Thoracic aorta endothelial cell (primary cell): ENCODE measurements around the gene NKTR. TPM values are rescaled to one million over a fixed set of nuclear protein-coding genes. Genes with fewer than 3 reads are reported as not detected.

ENCODE experiments used
- total RNA-seq: library from RNA; depleted of rRNA; stranded (reverse); fragments of >200 nt; gene quantifications from 2 replicates; pipeline ENCODE4 v1.2.3, GENCODE V29; 2012

The NKTR gene
- 154 and 162 TPM in 2 replicates for total RNA-seq

DNA sequence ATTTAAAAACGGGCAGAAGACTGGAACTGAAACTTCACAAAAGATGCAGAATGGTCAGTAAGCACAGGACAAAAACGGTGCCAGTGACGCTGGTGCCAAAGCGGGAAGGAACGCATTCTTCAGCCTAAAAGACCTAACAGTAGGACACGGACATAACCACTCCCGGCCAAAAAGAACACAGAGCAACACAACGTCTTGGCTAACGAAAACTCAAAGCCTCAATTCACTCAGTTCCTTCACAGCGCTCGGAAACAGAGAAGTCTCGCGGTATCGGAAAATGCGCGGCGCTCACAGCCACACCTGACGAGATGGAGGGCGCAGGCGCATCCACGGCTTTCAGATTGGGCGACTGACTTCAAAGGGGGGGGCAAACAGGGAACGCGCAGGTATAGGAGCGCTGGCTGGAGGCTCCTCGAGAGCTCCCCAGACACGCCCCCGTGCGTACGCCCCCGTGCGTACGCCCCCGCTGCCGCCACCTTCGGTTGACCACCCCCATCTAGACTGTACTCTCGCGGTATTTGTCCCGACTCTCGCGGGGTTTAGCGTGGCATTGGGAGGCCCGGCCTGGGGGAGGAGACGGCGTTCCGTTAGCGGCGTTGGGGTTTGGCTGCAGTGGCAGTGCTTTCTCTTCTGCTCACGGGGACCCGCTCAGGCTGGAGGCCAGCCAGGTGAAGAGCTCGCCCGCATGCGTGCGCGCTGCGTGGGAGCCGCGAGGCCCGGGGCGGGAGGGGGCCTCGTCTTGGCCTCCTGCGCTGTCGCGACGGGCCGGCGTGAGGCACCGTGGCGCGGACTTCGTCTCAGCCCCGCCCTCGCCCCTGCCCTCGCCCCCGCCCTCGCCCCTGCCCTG, at the start of gene NKTR:
NKTR (plus strand) TSS at position 576 of the 847 bp plus-strand sequence. CDS start 321 bp downstream, outside the sequence.

DNA sequence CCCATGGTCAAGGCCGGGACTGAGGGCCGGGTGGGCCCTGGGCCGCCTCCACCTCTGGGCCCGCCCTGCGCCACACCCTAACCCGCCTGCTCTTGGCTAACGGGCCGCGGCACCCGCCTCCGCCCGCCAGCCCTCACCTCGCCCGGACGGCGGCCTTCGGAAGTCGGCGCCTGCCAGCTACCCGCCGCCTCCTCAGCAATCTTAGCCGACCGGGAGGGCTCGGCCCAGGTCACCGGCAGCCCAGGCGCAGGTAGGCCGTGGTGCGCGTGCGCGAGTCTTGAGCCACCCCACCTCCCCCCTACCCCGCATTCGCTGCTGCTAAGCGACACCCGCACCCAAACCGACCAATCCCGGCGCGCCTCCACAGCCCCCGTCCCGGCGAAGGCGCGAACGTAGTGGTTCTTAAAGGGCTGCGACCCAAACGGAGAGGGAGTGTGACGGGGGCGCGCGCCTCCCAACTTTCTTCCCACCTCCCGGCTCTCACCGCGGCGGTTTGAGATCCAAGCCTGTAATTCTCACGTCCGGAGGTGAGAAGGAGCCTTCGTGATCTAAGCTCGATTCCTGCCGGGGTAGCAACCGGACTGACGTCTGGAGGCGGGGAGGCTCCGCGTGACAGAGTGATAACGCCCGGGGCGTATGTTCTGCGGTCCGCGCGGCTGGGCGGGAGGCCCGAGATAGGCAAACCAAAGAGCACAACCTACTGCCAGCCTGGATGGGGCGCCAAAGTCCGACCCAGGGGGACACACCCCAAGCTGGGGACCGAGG, 18.6 kb upstream of the NKTR start, which contains the start of gene SEC22C:
SEC22C (minus strand) TSS at position 259 of the 765 bp plus-strand sequence. CDS start 12,921 bp downstream, outside the sequence.

DNA sequence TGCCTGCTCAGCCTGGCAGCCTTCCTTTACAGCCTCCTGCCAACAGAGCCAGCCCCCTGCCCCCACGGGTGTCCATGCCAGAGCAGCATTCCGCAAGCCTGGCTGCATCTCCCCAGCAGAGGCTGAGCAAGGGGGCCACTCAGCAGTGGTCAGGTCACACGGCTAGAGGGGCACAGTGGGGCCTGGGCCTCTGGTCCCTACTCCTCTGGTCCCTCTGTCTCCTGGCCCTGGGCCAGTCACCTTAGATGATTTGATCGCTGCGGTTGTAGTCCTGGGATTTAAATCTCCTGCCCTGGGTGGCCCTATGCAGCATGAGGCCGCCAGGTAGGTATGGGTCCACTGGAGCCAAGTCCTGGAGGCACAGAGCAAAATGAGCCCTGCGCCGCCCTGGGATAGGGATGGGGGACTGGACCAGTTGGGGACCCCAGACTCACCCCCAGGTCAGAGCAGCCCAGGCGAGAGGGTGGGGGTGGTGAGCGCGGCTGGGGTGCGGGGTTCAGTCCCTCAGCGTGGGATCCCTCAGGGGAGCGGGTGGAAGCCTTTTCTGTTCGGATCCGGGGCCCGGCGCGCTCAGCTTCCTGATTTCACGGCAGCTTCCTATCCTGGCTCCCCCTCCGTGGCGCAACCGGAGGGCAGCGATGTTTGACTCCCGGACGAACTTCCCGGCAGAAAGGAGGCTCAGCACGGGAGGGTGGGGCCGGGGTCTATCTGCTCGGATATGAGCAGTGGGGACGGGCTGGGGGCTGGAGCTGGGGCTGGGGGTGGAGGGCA, 53.3 kb downstream of the NKTR start, which contains the start of gene ZBTB47:
ZBTB47 (plus strand) TSS at position 138 of the 771 bp plus-strand sequence. CDS start 4,659 bp downstream, outside the sequence.

DNA sequence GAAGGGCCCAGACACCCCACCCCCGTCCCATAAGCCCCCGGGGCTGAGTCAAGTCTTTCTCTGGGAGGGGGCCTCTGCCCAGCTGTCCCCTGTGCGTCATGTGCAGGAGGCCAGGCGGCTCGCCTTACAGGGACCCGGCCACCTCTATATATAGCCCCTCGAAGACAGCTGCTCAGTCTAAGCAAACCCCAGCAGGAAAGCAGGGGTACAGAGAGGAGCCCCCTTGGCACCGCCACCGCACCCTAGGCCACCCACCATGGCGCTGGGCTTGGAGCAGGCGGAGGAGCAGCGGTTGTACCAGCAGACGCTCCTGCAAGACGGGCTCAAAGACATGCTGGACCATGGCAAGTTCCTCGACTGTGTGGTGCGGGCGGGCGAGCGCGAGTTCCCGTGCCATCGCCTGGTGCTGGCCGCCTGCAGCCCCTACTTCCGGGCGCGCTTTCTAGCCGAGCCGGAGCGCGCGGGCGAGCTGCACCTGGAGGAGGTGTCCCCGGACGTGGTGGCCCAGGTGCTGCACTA, 84.9 kb downstream of the NKTR start, which contains the start of gene KLHL40:
KLHL40 (plus strand) TSS at position 175 of the 519 bp plus-strand sequence; CDS start at position 257, 82 bp downstream.

Other genes starting within 250 kb of the NKTR start
- gene LYZL4, start 190.1 kb upstream of the NKTR start, total RNA-seq, result not detected in 2 replicates
- 0.14 and 3.2 TPM in 2 replicates for gene VIPR1, start 98.0 kb upstream of the NKTR start, total RNA-seq
- gene SEC22C, start 18.7 kb upstream of the NKTR start, total RNA-seq, result 83.0 and 100 TPM in 2 replicates
- gene SS18L2, start 9.8 kb upstream of the NKTR start, total RNA-seq, result 31.9 and 36.4 TPM in 2 replicates
- 10.0 and 11.6 TPM in 2 replicates for gene ZBTB47, start 53.0 kb downstream of the NKTR start, total RNA-seq
- gene KLHL40, start 84.9 kb downstream of the NKTR start, total RNA-seq, result under 0.01 TPM in 1 of 2 replicates, not detected in the other
- gene HHATL, start 102.1 kb downstream of the NKTR start, total RNA-seq, result not detected in 2 replicates
- gene CCDC13, start 172.6 kb downstream of the NKTR start, total RNA-seq, result 0.07 and 0.40 TPM in 2 replicates
- gene HIGD1A, start 203.8 kb downstream of the NKTR start, total RNA-seq, result 205 and 212 TPM in 2 replicates
- gene ACKR2, start 208.8 kb downstream of the NKTR start, total RNA-seq, result 0.07 TPM in 1 of 2 replicates, not detected in the other